GM18498 (cell line): ENCODE measurements around the gene MAP4.
"Not testable (repeated sequence)": the region's sequence is repeated elsewhere in the genome, so short reads cannot be mapped to it uniquely, and the experiment has no call there.

Source experiments
- ATAC-seq: cut with Tn5 transposase; IDR thresholded peaks from one replicate; pipeline ENCODE4 v1.9.1; 2021; ENCODE audit warnings: mild to moderate bottlenecking, moderate library complexity; ENCODE audit not compliant: unreplicated experiment

MAP4 gene

GRCh38 chr3:48016301-48016973 is at the start of gene MAP4:
MAP4 (minus strand) TSS chr3:48016416; CDS start chr3:47998860, 17,556 bp downstream.
- no peak for ATAC-seq

GRCh38 chr3:48065035-48065434 is 48.8 kb upstream of the MAP4 start:
- ATAC-seq: no peak

GRCh38 chr3:48064292-48064829 is 48.1 kb upstream of the MAP4 start:
- no peak for ATAC-seq

- ATAC-seq: not testable (repeated sequence)
Observed at GRCh38 chr3:48061586-48061985, 45.4 kb upstream of the MAP4 start.

GRCh38 chr3:48058091-48058490 is 41.9 kb upstream of the MAP4 start:
- no peak for ATAC-seq

GRCh38 chr3:48057521-48057920 is 41.3 kb upstream of the MAP4 start:
- ATAC-seq: no peak

GRCh38 chr3:48047841-48048464 is 31.7 kb upstream of the MAP4 start:
- no peak for ATAC-seq

GRCh38 chr3:48042071-48042760 is 26.0 kb upstream of the MAP4 start:
- ATAC-seq: no peak

GRCh38 chr3:48039487-48040190 is 23.4 kb upstream of the MAP4 start:
- ATAC-seq: no peak

- ATAC-seq: no peak
Observed at GRCh38 chr3:48038971-48039481, 22.8 kb upstream of the MAP4 start.

GRCh38 chr3:48034000-48034516 is 17.8 kb upstream of the MAP4 start:
- ATAC-seq: no peak

GRCh38 chr3:48030188-48030587 is 14.0 kb upstream of the MAP4 start:
- ATAC-seq: no peak

GRCh38 chr3:48026951-48027908 is 11.0 kb upstream of the MAP4 start:
- ATAC-seq: no peak

- ATAC-seq: no peak
Observed at GRCh38 chr3:48026098-48026497, 9.9 kb upstream of the MAP4 start.

- no peak for ATAC-seq
Observed at GRCh38 chr3:48024401-48024800, 8.2 kb upstream of the MAP4 start.

GRCh38 chr3:48023377-48023776 is 7.2 kb upstream of the MAP4 start:
- no peak for ATAC-seq

GRCh38 chr3:48022178-48022577 is 6.0 kb upstream of the MAP4 start:
- no peak for ATAC-seq

- ATAC-seq: no peak
Observed at GRCh38 chr3:48018841-48019240, 2.6 kb upstream of the MAP4 start.

GRCh38 chr3:48015431-48016180 is 610 bp downstream of the MAP4 start:
- no peak for ATAC-seq
